ENCODE results near the gene IL2RA.
"Not testable (repeated sequence)": the region's sequence is repeated elsewhere in the genome, so short reads cannot be mapped to it uniquely, and the experiment has no call there.

Gene IL2RA

GRCh38 chr10:5976512-5977470 is 85.4 kb downstream of the IL2RA start:
- DNase-seq, result no peak

GRCh38 chr10:5975641-5976473 is 86.3 kb downstream of the IL2RA start:
- no peak for DNase-seq

DNA sequence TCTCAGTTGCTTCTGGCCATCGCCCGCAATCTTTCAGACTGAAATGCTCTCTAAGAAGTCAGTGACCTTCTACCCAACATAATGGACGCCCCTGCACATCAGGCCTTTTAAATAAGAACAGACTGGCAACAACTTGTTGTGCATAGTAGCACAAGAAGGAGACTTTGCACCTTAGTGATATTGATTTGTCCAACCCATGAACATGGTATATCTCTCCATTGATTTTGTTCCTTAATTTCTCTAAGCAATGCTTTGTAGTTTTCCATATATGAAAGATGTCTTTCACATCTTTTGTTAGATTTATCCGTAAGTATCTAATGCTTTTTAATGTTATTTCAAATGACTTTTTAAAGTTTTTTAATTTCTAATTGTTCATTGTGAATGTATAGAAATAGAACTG is 89.1 kb downstream of the IL2RA start:
- DNase-seq, result no peak

- no peak for DNase-seq
Measured at GRCh38 chr10:5971886-5972285, 90.3 kb downstream of the IL2RA start.

- no peak for DNase-seq
Measured at GRCh38 chr10:5971315-5971832, 90.8 kb downstream of the IL2RA start.

DNA sequence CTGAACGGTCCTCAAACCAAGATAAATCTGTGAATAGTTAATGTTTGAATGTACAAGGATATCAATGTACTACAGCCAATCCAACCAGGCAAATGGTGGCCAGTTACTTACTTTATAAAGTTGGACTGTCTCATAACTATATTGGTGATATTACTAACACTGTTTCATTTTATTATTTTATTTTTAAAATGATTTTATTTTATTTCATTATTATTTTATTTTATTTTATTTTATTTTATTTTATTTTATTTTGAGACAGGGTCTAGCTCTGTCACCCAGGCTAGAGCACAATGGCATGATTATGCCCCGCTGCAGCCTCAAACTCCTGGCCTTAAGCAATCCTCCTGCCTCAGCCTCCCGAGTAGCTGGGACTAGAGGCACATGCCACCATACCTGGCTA is 91.6 kb downstream of the IL2RA start:
- DNase-seq, result no peak

GRCh38 chr10:5970066-5970465 is 92.1 kb downstream of the IL2RA start:
- no peak for DNase-seq

DNA sequence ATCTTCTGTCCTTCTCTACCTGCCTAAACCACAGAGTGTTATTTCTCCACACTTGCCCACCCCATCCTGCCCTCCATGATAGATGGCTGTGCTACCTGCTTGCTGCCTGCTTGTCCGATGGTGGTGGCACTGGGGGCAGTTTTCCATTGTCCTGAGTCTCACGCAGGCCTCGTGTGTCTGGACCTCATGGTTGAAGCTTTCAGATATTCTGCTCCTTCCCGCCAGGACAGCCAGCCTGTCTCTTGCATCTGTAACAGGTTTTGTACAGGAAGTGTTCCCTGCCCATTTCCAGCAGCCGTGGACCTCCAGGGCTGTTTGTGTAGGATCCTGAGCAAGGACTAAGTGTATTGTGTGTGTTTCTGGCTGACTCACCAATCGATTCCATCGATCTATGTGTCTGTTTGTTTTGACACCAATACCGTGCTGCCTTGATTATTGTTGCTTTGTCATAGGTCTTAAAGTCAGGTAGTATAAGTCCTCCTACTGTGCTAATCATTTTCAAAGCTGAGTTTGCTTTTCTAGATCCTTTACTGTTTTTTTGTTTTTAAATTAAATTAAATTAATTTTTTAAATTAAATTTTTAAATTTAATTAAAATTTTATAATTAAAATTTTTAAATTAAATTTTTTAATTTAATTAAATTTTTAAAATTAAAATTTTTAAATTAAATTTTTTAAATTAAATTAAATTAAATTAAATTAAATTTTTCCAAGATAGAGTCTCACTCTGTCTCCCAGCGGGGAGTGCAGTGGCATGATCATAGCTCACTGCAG is 93.3 kb downstream of the IL2RA start:
- no peak for DNase-seq

- DNase-seq, result no peak
Measured at GRCh38 chr10:5968037-5968680, 94.0 kb downstream of the IL2RA start.

DNA sequence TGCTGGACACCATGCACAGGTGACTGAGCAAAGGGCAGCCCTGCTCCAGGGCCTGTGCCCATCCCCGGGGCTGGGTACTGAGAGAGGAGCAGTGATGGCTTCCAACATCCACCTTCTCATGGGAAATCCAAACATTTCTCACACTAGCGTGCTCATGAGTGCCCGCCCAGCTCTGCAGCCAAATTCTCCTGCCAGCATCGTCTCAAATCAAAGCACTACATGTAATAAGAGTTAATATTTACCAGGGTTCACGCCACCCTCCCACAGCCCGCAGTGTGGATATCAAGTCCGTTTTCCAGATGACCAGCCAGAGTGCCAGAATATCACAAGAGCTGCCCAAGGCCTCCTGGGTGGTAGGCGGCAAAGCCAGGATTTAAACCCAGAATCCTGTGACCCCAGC is 96.9 kb downstream of the IL2RA start:
- DNase-seq, result no peak

DNA sequence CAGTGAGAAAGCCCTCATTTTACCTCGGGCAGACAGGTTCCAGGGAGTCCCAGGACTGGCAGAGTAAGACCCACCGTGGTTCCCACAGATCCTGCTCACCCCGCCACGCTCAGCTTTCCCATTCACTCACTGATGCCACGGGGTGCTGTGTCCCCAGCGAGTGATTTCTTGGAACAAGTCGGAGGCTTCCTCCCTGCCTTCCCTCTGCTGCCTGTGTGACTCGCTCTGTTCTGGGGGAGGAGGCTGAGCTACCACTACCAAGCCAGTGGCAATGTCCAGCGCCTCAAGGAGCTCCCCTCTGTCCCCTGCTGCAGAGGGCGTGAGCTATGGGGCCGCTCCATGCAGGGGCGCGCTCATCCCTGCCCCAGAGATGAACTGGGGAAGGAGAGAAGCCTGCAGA is 97.4 kb downstream of the IL2RA start:
- no peak for DNase-seq

- no peak for DNase-seq
Measured at GRCh38 chr10:5963591-5963990, 98.6 kb downstream of the IL2RA start.

- no peak for DNase-seq
Measured at GRCh38 chr10:5963071-5963470, 99.1 kb downstream of the IL2RA start.

- DNase-seq, result not testable (repeated sequence)
Measured at GRCh38 chr10:5962358-5962940, 99.7 kb downstream of the IL2RA start.

- DNase-seq, result no peak
Measured at GRCh38 chr10:5961405-5962100, 100.6 kb downstream of the IL2RA start.

- DNase-seq, result not testable (repeated sequence)
Measured at GRCh38 chr10:5960973-5961275, 101.2 kb downstream of the IL2RA start.

Measured in NCI-H2227 treated with DMSO at 0.1 percent for 48 hours (cell line).